Mononuclear cell (primary cell): ENCODE measurements around the gene SPTSSB. TPM values are rescaled to one million over a fixed set of nuclear protein-coding genes. Genes with fewer than 3 reads are reported as not detected.

Experiments
- H3K27me3 ChIP-seq: 2 replicates; pipeline ENCODE4 v1.6.0; 2011; ENCODE audit warnings: low read length, control low read depth; ENCODE audit not compliant: insufficient read depth
- H3K4me1 ChIP-seq: 2 replicates; pipeline ENCODE4 v1.5.1; 2011; ENCODE audit warnings: mild to moderate bottlenecking, low read length, control low read depth; ENCODE audit not compliant: insufficient read depth
- H3K4me3 ChIP-seq: 2 replicates; pipeline ENCODE4 v1.5.1; 2011; ENCODE audit warnings: mild to moderate bottlenecking, low read length, moderate library complexity
- H3K9me3 ChIP-seq: 2 replicates; pipeline ENCODE4 v1.5.1; 2011; ENCODE audit warnings: low read depth, mild to moderate bottlenecking, control low read depth, low read length
- total RNA-seq: library from RNA; depleted of rRNA; stranded (reverse); fragments of >200 nt; gene quantifications from one replicate; pipeline ENCODE4 v1.2.3, GENCODE V29; 2012

The SPTSSB gene
- total RNA-seq, 1 donor: 0.31 TPM

DNA sequence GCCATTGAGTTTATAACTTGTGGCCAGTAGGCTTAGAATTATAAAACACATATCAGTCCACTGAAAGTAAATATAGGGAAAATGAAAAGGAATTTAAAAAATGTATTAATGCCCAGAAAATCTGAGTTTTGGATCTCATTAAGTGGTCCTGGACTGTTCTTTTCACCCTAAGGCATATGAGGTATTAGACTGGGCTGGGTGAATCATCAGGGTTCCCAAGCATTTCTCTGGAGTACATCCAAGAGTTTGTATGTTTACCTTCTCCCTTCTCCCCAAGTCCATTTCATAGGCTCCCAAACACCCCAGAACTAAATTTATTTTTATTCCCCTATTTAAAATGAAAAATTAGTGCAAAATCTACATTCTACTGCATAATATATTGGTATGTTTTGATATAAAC, 31.9 kb upstream of the SPTSSB start:
- Histone ChIP-seq H3K27me3 (no peaks in the 10 kb centered on the region), H3K4me3 (no peak overlapping the region), H3K9me3 (no peaks in the 10 kb centered on the region), H3K4me1 (peaks cover 9% of the 10 kb centered on the region)

DNA sequence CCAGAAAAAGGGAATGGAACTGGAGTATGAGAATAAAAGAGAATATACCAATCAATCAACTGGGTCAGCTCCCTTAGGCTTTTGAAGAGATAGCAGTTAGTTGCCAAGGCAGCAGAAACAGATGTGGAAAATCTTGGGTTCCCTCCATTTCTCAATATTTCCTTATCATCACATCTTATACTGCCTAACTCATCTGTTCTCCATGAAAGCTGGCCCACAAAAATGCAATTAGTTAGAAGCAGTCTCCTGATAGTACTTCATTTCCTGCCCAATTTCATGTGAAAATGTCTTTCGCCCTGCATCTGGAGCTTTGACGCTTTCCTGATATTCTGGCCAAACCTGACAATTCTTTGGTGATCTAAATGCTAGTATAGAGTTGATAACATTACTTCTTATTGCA, 30.1 kb upstream of the SPTSSB start:
- H3K27me3 ChIP-seq: no peaks in the 10 kb centered on the region
- no peaks in the 10 kb centered on the region for H3K9me3 ChIP-seq
- H3K4me3 ChIP-seq: no peak overlapping the region
- H3K4me1 ChIP-seq: peaks cover 5% of the 10 kb centered on the region

DNA sequence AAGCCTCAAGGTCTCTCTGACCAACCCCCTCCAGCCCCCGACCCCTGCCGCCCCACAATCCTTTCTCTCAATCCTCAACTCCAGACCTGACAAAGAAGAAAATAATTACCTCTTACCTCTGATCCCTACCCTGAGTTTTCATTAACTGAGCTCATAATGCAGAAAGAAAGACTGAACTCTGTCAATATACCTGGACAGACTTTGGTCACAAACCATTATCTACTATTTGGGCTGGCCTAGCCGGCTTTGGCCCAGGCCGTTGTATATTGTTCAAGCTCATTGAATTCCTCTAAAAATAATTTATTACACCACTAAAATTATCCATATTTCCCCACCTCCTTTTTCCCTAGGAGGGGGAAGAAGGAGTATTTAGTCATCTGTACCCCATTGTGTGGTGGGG, 29.3 kb upstream of the SPTSSB start:
- no peak overlapping the region for H3K4me3 ChIP-seq
- no peaks in the 10 kb centered on the region for H3K27me3 ChIP-seq
- H3K9me3 ChIP-seq: no peaks in the 10 kb centered on the region
- no peaks in the 10 kb centered on the region for H3K4me1 ChIP-seq

DNA sequence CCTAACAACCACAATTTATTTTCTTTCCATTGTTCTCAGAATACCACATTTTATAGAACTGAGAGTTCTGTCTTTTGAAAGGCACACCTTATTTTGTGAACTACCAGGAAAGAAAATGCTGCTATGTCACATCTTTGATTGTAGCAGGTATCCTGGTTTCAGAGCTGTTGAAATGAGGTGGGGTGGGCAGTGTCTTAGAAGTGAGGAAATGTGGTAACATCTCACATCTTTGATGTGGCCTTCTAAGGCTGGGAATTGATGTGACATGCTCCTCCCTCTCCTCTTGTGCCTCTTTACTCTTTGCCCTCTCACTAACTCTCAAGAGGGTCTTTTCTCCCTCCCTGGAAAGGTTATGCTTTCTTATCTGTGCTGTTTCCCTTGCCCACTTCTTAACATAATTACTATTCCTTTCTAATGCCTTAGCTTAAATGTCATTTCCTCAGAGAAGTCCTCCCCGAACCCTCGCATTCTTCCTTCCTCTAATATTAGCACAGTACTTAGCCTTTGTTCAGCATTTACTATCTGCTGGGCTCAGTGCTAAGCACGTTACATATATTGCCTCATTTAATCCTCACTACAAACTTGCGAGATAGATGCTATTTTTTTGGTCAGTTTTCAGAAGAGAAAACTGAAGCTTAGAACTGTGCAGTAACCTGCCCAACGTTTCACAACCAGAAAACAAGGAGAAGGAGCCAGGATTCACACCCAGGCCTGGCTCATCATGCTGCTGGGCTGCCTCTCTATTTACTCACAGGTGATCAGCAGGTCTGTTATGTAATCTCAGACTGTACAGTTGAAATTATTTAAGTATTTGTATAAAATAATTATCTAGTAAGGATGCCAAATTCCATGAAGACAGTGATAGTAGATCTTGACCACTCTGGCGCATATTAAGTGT, 24.0 kb upstream of the SPTSSB start:
- Histone ChIP-seq H3K27me3 (peaks cover 4% of the 10 kb centered on the region), H3K4me1 (peaks cover 15% of the 10 kb centered on the region), H3K4me3 (no peak overlapping the region), H3K9me3 (no peaks in the 10 kb centered on the region)

DNA sequence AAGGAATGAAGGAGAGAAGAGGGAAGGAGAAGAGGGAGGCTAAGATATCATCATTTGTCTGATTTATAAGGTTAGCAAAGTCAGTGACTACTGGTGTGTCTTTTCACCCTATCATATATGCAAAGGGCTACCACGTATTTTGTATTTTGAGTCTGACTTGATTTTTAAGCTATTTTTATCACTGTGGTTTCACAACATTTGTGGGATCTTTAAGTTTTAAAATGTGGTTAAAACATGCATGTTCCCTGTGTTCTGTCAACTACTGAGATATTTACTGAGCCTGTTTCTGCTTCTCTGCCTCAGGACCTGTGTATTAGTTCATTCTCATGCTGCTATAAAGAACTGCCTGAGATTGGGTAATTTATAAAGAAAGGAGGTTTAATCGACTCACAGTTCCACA, 22.5 kb upstream of the SPTSSB start:
- H3K4me3 ChIP-seq: no peak overlapping the region
- peaks cover 23% of the 10 kb centered on the region for H3K4me1 ChIP-seq
- H3K9me3 ChIP-seq: no peaks in the 10 kb centered on the region
- H3K27me3 ChIP-seq: peaks cover 4% of the 10 kb centered on the region

DNA sequence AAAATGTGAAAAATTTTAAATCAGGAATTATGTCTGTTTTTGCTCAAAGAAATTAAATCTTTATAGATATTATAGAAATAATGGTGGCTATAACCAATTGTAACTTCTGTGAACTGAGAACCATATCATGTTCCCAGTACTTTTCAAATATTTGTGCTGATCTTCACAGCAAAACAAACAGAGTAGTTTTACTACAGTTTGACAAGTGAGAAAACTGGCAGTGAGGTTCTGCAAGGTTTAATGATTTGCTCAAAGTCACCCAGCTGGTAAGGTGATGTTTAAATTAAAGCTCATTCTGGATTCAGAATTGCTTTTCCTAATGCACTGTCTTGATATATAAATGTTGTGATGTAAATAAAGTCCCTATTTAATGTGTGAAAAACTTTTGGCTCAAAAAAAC, 22.0 kb upstream of the SPTSSB start:
- Histone ChIP-seq H3K27me3 (peaks cover 4% of the 10 kb centered on the region), H3K4me1 (peaks cover 24% of the 10 kb centered on the region), H3K9me3 (no peaks in the 10 kb centered on the region), H3K4me3 (no peak overlapping the region)

DNA sequence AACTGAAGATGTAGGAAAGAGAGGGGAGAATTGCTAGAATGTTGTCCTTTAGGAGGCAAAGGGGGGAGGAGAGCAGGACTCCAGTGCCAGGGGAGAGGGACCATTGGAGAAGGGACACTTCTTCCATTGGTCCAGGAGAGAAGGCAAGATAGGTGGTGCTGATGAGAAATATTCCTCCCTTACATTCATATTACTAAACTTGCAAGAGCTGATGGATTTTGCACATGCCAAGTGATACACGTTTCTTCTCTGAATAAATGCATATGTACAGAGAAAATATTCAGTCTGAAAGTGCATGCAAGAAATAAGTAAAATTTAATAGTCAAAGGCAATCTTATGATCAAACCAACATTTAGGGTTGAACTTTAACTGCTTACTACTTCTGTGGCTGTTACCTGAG, 21.5 kb upstream of the SPTSSB start:
- Histone ChIP-seq H3K9me3 (no peaks in the 10 kb centered on the region), H3K4me1 (peaks cover 28% of the 10 kb centered on the region), H3K27me3 (peaks cover 4% of the 10 kb centered on the region), H3K4me3 (no peak overlapping the region)

DNA sequence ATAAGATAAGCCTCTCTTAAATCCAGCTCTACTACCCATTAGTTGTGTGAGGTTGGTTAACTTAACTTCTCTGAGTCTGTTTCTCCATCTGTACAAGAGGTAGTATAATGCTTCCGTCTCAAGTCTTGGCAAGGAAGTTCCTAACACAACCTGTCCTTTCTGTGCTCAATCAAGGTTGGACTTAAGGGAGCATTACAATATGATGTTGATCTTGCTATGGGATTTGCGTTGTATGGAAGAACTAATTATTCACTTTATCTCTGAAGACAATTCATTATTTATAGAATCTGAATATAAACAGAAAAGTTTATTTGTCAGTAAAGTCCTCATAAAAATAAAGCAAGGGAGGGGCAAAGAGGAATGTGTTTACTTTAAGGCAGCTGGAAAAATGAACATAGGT, 18.9 kb upstream of the SPTSSB start:
- peaks cover 4% of the 10 kb centered on the region for H3K27me3 ChIP-seq
- H3K9me3 ChIP-seq: no peaks in the 10 kb centered on the region
- peaks cover 42% of the 10 kb centered on the region for H3K4me1 ChIP-seq
- H3K4me3 ChIP-seq: no peak overlapping the region

DNA sequence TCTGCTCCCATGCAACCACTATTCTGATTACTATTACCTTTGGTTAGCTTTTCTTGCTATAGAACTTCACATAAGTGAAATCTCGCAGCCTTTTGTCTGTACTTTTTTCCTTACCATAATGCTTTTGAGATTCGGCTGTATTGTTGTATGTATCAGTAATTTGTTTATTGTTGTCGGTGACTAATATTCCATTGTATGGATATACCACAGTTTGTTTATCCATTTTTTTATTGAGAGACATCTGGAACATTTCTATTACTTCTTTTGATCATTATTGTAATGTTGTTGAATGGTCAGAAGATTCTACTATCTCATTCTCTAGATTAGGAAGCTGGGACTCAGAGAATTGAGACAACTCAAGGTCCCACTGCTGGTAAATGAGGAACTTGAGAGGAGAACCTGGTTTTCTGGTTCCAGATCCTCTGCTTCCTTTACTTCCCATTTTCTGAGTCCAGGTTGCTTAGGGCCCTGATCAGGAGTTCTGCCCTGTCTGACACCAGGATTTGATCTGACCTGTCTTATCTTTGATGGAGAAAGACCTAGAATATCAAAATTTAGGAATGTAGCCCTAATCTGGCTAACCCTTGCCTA, 18.2 kb upstream of the SPTSSB start:
- Histone ChIP-seq H3K4me3 (no peak overlapping the region), H3K4me1 (peaks cover 36% of the 10 kb centered on the region), H3K9me3 (no peaks in the 10 kb centered on the region), H3K27me3 (peaks cover 7% of the 10 kb centered on the region)

DNA sequence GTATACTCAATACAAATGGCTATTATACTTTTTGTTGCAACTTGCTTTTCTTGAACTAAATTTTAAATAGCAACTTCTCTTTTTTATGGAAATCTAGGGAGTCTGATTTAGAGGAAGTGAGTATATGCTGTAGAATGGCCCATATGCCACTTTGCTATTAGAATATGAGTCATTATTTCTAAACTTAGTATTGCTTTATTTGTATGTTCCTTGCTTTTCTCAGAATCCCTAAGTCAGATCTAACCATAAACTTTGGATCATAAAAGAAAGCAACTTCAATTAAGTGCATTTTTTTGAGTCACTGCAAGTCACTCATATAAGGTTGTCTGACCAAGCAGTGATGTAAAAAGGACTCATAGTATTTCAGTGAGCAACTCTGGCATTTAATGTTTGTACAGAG, 17.5 kb upstream of the SPTSSB start:
- Histone ChIP-seq H3K4me3 (no peak overlapping the region), H3K27me3 (peaks cover 11% of the 10 kb centered on the region), H3K4me1 (peaks cover 29% of the 10 kb centered on the region), H3K9me3 (no peaks in the 10 kb centered on the region)

DNA sequence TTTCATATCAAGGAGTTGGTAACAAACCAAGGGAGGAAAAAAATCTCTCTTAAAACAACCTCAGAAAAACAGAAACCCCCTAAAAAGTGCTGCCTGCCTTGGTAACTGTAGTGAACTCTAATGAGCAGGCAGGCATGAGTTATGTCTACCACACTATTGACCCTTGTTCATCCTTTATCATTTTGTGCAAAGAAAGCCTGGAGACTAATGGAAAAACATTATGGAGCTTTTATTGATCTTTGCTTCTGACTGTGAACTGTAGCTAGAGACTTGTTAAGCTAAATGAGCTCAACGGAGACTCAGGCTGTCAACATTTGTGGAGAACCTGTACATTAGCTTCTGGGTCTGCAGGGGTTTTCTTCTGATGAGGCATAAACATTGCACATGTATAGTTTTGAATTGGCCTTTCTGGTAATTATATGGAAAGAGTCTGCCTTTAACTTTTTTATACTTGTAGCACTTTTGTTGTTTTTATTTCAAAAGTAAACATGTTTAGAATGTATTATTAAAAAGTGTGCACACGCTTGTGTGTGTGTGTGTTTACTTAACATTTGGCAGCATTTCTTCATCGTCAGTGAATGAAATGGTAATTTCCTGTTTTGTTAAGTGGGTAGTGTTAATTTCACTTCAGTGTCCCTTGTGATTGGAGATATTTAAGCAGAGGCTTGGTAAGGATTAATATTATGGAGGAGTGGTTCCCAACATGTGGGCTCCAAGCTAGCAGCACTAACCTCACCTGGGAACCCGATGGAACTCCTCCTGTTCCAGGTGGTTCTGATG, 15.9 kb upstream of the SPTSSB start:
- no peaks in the 10 kb centered on the region for H3K9me3 ChIP-seq
- peaks cover 9% of the 10 kb centered on the region for H3K27me3 ChIP-seq
- peaks cover 29% of the 10 kb centered on the region for H3K4me1 ChIP-seq
- no peak overlapping the region for H3K4me3 ChIP-seq

DNA sequence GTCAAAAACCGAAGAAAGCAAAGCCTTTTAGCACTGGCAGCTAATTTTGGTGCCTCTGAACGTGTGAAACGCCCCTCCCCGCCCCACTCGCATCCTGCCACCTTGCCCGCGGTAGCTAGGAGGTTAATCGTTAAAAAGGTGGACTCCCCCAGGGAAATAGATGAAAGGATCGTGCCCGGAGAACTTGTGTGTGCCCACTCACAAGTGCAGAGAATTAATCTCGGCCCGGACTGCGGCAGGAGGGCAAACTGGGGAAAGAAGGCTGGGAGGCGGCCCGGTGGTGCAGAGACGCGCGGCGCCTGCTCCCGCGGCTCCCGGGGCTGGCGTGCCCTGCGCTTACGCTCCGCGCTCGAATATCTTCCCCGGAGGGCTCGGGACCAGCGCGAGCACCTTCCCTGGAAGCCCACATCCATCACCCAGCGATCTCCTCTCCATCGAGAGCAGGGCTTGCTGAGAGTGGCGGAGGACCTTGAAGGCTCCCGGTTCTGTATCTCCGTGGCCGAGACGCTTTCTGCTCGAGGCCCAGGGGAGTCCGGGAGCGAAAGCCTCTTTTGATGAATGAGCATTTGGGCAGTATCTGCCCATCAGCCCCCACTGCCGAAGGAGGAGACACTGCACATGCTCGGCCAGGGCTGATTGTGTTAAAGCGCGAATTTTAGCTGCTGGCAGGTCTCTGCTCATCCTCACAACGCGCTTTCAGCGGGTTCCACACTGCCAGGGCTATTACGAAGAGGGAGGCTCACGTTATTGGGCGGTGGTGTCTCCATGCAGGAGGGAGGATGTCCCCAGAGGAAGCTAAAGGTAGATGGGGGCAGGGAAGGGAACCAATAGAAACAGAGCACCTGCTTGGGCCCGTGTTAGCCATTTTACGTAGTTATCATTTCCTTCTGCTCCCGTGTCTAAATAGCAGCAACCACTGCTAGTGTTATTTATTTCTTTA, 1.3 kb upstream of the SPTSSB start:
- Histone ChIP-seq H3K4me3 (peak overlapping the region; percentile 28), H3K9me3 (no peaks in the 10 kb centered on the region), H3K4me1 (peaks cover 19% of the 10 kb centered on the region), H3K27me3 (peaks cover 77% of the 10 kb centered on the region)

DNA sequence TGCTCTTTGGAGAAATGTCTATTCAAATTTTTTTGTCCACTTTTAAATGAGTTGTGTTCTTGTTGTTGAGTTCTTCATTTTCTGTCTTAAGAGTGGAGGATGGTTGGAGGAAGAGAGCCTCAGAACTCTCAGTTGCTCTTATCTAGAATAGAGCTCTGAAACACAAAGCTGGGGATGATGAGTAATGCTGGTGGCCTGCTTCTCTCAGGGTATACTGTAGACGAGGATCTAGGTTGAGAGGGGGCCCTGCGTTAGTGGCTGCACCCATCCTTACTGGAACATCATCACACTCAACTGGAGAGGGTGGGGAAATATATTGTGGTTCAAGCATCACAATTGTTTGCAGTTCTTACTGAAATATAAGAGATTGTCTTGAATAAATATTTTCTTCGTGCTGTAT, 1.8 kb downstream of the SPTSSB start:
- peaks cover 19% of the 10 kb centered on the region for H3K4me1 ChIP-seq
- no peak overlapping the region for H3K4me3 ChIP-seq
- no peaks in the 10 kb centered on the region for H3K9me3 ChIP-seq
- H3K27me3 ChIP-seq: peaks cover 61% of the 10 kb centered on the region

DNA sequence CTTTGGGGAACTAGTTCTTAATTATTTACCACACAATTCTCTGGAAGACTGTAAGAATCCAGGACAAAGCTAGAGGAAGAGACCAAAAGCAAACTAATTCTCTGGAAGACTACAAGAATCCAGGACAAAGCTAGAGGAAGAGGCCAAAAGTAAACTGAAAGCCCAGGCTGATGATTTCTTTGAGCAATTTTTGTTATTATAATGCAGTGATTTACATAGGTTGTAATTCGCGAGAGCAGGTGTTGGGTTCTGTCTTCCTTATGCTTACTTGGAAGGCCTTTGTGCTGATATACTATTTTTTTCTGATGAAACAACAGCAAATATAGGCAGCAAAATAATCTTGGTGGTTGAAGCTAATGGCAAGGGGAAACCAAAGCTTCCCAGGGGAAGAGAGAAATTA, 5.2 kb downstream of the SPTSSB start:
- H3K4me3 ChIP-seq: no peak overlapping the region
- H3K9me3 ChIP-seq: no peaks in the 10 kb centered on the region

More for the DNA sequence above, 5.2 kb downstream of the SPTSSB start:
- Histone ChIP-seq H3K4me1 (no peaks in the 10 kb centered on the region), H3K27me3 (peaks cover 30% of the 10 kb centered on the region)
